HG02885 (cell line): ENCODE data around the gene SUV39H1.

Experiments used
- ATAC-seq: cut with Tn5 transposase; IDR thresholded peaks from one replicate; pipeline ENCODE4 v1.9.1; 2021; ENCODE audit warnings: mild to moderate bottlenecking; ENCODE audit not compliant: unreplicated experiment, poor library complexity

The SUV39H1 gene

DNA sequence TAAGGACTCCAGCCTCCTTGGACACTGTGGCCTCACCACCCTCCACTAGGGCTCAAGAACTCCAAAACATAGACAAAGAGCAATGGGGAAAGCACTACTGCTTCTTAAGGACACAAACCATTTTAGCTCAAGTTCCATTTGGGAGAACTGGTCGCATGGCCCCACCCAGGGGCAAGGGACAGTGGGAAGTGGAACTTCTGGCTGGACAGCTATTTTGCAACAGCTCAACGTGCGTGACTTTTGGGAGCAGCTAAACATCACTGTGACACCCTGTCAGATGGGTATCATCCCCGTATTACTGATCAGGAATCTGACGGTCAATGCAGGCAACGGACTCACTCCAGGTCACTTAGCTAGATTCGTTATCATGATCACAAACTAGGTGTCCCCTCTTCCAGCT, 56.0 kb downstream of the SUV39H1 start:
- ATAC-seq, result no peak

DNA sequence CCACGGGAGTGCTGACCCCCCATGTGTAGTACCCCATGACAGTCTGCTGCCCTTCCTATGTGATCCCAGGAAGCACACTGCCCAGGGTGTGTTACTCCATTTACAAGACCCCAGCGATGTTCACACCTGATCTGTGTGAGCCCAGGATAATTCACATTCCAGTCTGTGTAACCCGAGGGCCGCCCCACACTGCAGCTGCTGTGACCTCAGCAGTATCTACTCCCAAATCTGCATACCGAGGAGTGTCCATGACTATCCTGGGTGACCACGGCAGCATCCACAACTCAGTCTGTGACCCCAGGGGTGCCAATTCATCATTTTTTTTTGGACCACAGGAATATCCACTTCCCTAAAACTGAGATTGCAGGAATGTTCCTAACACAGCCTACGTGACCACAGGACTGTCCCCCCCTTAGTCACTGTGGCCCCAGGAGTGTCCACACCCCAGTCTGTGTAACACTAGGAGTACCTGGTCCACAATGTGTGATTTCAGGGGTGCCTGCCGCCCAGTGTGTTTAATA, 57.2 kb downstream of the SUV39H1 start:
- no peak for ATAC-seq

DNA sequence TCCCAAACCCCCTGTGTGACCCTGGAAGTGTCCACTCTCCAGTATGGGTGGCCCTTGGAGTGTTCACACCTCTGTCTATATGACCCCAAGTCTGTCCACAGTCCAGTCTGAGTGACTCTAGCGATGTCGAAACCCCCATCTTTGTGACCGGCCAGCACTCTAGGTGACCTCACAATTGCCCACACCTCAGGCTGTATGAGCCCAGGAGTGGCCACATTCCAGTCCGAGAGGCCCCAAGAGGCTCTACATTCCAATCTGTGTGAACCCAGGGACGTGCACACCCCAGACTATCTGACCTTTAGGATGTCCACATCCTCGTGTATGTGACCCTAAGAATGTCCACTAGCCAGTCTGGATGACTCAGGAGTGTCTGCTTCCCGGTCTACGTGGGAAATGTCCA, 57.7 kb downstream of the SUV39H1 start:
- ATAC-seq, result no peak
